ENCODE results near the gene RUNDC3A. TPM values are rescaled to one million over a fixed set of nuclear protein-coding genes. Genes with fewer than 3 reads are reported as not detected.

The RUNDC3A gene
- total RNA-seq, 1 donor from 2014 or later: 10.3 TPM

GRCh38 chr17:44367231-44367979 is 59.0 kb downstream of the RUNDC3A start:
- no peak overlapping the region for H3K4me3 Mint-ChIP-seq
- no peak for DNase-seq (ENCODE audit: extremely low spot score, unreplicated experiment)
- TF ChIP-seq, protein P1, sequence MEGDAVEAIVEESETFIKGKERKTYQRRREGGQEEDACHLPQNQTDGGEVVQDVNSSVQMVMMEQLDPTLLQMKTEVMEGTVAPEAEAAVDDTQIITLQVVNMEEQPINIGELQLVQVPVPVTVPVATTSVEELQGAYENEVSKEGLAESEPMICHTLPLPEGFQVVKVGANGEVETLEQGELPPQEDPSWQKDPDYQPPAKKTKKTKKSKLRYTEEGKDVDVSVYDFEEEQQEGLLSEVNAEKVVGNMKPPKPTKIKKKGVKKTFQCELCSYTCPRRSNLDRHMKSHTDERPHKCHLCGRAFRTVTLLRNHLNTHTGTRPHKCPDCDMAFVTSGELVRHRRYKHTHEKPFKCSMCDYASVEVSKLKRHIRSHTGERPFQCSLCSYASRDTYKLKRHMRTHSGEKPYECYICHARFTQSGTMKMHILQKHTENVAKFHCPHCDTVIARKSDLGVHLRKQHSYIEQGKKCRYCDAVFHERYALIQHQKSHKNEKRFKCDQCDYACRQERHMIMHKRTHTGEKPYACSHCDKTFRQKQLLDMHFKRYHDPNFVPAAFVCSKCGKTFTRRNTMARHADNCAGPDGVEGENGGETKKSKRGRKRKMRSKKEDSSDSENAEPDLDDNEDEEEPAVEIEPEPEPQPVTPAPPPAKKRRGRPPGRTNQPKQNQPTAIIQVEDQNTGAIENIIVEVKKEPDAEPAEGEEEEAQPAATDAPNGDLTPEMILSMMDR (conservative IDR thresholded peaks at IDR 0.05): no peak
- no peaks in the 10 kb centered on the region for H3K36me3 Mint-ChIP-seq
- H3K9me3 Mint-ChIP-seq: no peaks in the 10 kb centered on the region
- no peak overlapping the region for H3K27ac Mint-ChIP-seq
- peaks cover 27% of the 10 kb centered on the region for H3K27me3 Mint-ChIP-seq
- peaks cover 8% of the 10 kb centered on the region for H3K4me1 Mint-ChIP-seq (ENCODE audit: unreplicated experiment)

Other genes starting within 250 kb of the RUNDC3A start
- 44.8 and 50.6 TPM in 2 replicates for gene LSM12, start 241.9 kb upstream of the RUNDC3A start, total RNA-seq (ENCODE audit: low replicate concordance)
- gene G6PC3, start 237.9 kb upstream of the RUNDC3A start, total RNA-seq (ENCODE audit: low replicate concordance): 63.6 and 63.7 TPM in 2 replicates
- gene HDAC5, start 185.0 kb upstream of the RUNDC3A start, total RNA-seq (ENCODE audit: low replicate concordance): 43.3 and 48.9 TPM in 2 replicates
- gene HROB, start 166.7 kb upstream of the RUNDC3A start, total RNA-seq (ENCODE audit: low replicate concordance): 5.4 and 10.6 TPM in 2 replicates
- 0.68 TPM in 1 of 2 replicates, not detected in the other for gene ASB16, start 137.9 kb upstream of the RUNDC3A start, total RNA-seq (ENCODE audit: low replicate concordance)
- gene TMUB2, start 121.6 kb upstream of the RUNDC3A start, total RNA-seq (ENCODE audit: low replicate concordance): 39.5 and 40.0 TPM in 2 replicates
- 96.7 and 111 TPM in 2 replicates for gene ATXN7L3, start 108.7 kb upstream of the RUNDC3A start, total RNA-seq (ENCODE audit: low replicate concordance)
- gene UBTF, start 88.9 kb upstream of the RUNDC3A start, total RNA-seq (ENCODE audit: low replicate concordance): 85.7 and 101 TPM in 2 replicates
- gene SLC4A1, start 40.5 kb upstream of the RUNDC3A start, total RNA-seq (ENCODE audit: low replicate concordance): not detected in 2 replicates
- 137 and 169 TPM in 2 replicates for gene SLC25A39, start 16.2 kb downstream of the RUNDC3A start, total RNA-seq (ENCODE audit: low replicate concordance)
- gene GRN, start 36.7 kb downstream of the RUNDC3A start, total RNA-seq (ENCODE audit: low replicate concordance): 183 and 236 TPM in 2 replicates
- gene FAM171A2, start 55.3 kb downstream of the RUNDC3A start, total RNA-seq (ENCODE audit: low replicate concordance): 13.3 and 34.7 TPM in 2 replicates
- gene ITGA2B, start 81.0 kb downstream of the RUNDC3A start, total RNA-seq (ENCODE audit: low replicate concordance): 0.69 and 8.8 TPM in 2 replicates
- gene GPATCH8, start 194.8 kb downstream of the RUNDC3A start, total RNA-seq (ENCODE audit: low replicate concordance): 45.9 and 51.5 TPM in 2 replicates
- gene FZD2, start 248.9 kb downstream of the RUNDC3A start, total RNA-seq (ENCODE audit: low replicate concordance): 3.6 and 54.4 TPM in 2 replicates

Data from type B pancreatic cell (in vitro differentiated cells).